ENCODE measurements around the gene SFT2D1.

SFT2D1 gene

DNA sequence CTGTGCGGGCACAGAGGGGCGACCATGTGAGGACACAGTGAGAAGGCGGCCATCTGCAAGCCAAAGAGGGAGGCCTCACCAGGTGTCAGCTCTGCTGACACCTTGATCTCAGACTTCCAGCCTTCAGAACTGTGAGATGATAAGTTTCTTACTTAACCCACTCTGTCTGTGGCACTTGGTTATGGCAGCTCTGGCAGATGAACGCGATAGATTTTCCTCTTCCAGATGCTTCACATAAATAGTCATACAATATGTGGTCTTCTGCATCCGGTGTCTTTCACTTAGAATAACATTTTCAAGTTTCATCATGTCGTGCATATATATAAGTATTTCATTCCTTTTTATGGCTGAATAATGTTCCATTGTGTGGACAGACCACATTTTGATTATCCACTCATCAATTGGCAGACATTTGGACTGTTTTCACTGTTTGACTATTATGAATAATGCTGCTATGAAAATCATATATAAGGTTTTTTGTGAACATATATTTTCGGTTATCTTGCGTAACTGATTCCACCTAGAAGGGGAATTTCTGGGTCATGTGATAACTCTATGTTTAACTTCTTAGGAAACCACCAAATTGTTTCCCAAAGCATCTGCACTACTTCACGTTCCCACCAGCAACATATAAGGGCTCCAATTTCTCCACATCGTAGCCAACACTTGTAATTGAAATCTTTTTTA lies 64.3 kb downstream of the SFT2D1 start:
- no peak for DNase-seq (ENCODE audit: low read depth)

DNA sequence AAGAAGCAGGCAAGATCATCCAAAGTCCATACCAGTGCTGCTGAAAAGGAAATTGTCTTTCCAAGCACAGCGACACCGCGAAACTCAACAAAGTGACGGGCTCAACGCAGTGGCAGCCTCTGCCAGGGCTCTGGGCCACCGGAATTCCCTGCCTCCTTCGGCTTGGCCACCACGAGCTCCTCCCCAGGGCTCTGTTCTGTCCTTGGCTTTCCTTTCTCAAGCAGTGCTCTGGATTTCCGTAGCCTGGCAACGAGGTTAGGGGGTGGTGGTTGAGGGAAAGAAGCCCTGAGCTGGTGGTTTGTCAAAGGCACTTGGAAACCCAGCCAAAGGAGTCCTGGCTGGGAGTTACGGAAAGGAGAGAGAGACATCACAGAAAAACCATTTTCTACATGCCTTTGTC lies 65.3 kb downstream of the SFT2D1 start:
- DNase-seq (ENCODE audit: low read depth): no peak

DNA sequence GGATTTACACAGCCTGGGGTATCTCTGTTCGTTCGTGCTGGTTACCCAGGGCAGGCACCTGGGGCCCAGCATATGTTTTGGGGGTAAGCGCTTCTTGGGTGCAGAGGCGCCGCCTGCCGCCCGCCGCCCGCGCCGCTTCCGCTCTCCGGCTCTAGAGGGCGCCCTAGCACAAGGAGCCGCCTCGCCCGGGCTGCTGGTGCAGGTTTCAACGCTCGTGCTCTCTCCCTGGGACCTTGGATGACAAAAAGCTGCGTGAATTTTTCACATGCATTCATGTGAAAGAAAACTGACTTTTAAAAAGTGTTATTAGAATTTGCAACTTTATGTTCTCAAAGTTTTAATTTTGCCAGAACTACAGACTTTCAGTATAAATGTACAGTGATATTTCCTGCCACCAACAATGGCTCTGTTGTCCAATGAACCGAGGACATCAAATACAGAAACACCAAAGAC lies 66.6 kb downstream of the SFT2D1 start:
- DNase-seq (ENCODE audit: low read depth): peak; percentile 39

DNA sequence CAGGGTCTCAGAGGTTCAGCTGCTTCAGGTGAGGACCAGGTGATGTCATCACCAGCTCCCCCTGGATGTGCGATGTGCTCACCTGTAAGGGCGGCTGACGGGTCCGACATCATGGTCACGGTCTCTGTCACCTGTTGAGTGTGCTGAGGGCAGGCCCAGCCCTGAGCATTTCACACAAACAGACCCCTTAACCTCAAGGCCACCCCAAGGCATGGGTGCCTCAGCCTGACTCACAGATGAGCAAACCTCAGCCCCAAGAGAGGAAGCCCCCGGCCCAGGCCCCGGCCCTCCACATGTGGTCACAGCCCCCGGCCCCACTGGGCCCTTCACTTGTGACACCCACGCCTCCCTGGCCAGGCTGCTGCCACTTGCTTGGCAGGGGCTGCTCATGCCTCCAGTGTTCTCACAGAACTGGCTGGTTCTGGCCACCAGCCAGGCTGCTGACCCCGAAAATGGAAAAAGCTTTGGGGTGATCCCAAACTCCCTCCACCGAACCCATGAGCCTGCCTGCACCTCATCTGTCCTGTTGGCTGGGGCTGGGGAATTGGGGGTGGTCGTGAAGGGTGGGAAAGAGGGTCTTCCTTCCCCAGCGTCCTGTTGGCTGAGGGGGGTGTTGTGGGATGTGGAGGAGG lies 67.5 kb downstream of the SFT2D1 start:
- no peak for DNase-seq (ENCODE audit: low read depth)

DNA sequence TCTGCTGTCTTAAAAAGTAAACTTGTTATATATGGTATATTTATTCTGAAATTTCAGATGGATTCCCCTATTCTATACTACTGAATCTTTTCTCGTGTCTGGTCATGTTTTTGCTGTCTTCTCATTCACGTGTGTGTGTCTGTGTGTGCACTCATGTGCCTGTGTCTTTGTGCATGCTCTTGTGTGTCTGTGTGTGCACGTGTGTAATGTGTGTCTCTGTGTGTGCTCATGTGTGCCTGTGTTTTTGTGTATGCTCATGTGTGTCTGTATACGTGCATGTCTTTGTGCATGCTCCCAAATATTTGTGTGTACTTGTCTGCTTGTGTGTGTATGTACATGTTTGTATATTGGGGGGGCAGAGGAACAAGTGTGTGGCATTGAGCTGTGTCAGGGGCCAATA lies 68.2 kb downstream of the SFT2D1 start:
- no peak for DNase-seq (ENCODE audit: low read depth)

DNA sequence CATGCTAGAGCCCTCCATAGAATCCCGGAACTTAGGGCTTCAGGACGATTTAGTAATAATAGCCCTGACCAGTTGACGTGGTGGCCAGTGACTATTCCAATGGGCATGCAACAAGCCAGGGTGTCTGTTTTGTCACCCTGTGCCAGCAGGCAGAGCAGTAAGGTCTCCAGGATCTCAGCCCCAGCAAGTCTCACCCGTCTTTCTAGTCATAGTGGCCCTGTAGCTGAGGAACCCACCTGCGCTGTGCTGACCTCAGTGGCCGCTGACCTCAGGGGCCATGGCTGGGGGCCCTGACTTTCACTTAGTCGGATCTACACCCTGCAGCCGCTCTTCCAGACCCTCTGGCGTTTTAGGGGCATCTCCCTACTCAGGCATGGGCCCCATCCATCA lies 71.0 kb downstream of the SFT2D1 start:
- DNase-seq (ENCODE audit: low read depth): no peak

DNA sequence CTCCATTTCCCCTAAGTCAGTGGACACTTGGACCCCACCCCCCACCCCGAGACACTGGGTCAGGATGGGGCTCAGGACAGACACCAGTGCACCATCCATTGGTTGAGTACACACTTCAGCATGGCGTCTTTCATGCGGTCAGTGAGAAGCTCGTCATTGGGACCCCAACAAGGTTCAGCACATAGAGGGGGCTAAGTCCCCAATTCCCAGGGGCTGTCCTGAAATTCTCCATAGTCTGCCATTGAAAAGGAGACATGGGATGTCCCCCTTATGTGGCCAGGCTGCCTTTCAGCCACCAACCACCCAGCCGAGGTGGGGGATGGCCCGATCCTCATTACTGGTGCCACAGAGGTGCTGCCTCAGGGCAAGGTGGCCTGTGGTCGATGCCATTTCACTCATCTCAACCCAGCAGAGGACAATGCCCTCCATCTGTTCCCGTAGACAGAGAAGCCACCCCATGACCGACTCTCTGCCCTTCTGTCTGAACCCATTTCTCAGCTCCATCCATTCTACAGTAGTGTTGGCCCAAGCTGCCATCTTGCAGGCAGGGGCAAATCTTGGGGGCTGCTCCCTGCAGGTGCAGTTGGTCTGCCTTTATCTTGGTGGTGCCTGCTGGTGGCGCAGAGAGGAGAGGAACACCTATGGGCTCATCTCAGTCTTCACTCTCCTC lies 71.5 kb downstream of the SFT2D1 start:
- no peak for DNase-seq (ENCODE audit: low read depth)

Data from T-helper 22 cell (primary cell).